Left lung (tissue), 10 donors: ENCODE data around the gene SCAMP5. TPM values are rescaled to one million over a fixed set of nuclear protein-coding genes. Genes with fewer than 3 reads are reported as not detected.

Source experiments
- ATAC-seq: fragments of 200-7000 bp; cut with Tn5 transposase; one replicate; pipeline ENCODE4 v1.9.1; 2020; ENCODE audit warnings: moderate library complexity
- DNase-seq, 4 donors: peaks; one replicate each; pipeline ENCODE4 v3.0.0-alpha.2; 2013 to 2020
- H3K27ac ChIP-seq, 2 donors: fragments of 200-600 bp; sonication (generic) in 1 of 2; one replicate each; pipeline versions ENCODE4 v1.5.0 to v1.8.0; 2020 to 2021
- H3K27me3 ChIP-seq, 2 donors: fragments of 200-600 bp; sonication (generic) in 1 of 2; one replicate each; pipeline versions ENCODE4 v1.5.0 to v1.8.0; 2020 to 2021
- H3K36me3 ChIP-seq, 2 donors: fragments of 200-600 bp; sonication (generic) in 1 of 2; one replicate each; pipeline versions ENCODE4 v1.5.0 to v1.8.0; 2020 to 2021
- H3K4me1 ChIP-seq, 2 donors: fragments of 200-600 bp; one replicate each; pipeline ENCODE4 v1.8.0; 2021
- H3K4me3 ChIP-seq, 2 donors: fragments of 200-600 bp; sonication (generic) in 1 of 2; one replicate each; pipeline versions ENCODE4 v1.5.0 to v1.8.0; 2020 to 2021; ENCODE audit warnings: mild to moderate bottlenecking in 1 of 2
- H3K9me3 ChIP-seq, 2 donors: fragments of 200-600 bp; sonication (generic) in 1 of 2; one replicate each; pipeline versions ENCODE4 v1.5.0 to v1.8.0; 2020 to 2021
- intact Hi-C, 2 donors: fragments of 100-400 bp; cut with DNase I; formaldehyde crosslinking; loops; one replicate each; pipeline versions ENCODE4 v1.11.2 to v1.14.2; 2022
- polyA plus RNA-seq, 6 donors: library from polyadenylated mRNA; unstranded; fragments of 120-200 nt; gene quantifications; one replicate each; pipeline ENCODE4 v1.2.1, GENCODE V29; 2013; ENCODE audit not compliant: insufficient read length in 6 of 6
- total RNA-seq, 2 donors: library from RNA; stranded (reverse); fragmentation: NEBNext Ultra II Directional; extraction: Animal tissue kit (Norgen Biotek cat#: 25700); gene quantifications; one replicate each; pipeline ENCODE4 v1.2.1, GENCODE V29; 2021
- TF ChIP-seq, protein P1 (sequence below), 2 donors: fragments of 200-600 bp; sonication (generic) in 1 of 2; IDR thresholded peaks; one replicate each; pipeline versions ENCODE4 v1.5.0 to v1.8.0; 2021; ENCODE audit warnings: antibody characterized with exemption in 2 of 2
- donor health status: DM: no; HTN: yes; CAD: no.
- donor health status: DM: no; HTN: no; CAD: no.

Gene SCAMP5
- total and polyA plus RNA-seq, 8 donors: 1.9 to 31.3 (median 13.8) TPM

DNA sequence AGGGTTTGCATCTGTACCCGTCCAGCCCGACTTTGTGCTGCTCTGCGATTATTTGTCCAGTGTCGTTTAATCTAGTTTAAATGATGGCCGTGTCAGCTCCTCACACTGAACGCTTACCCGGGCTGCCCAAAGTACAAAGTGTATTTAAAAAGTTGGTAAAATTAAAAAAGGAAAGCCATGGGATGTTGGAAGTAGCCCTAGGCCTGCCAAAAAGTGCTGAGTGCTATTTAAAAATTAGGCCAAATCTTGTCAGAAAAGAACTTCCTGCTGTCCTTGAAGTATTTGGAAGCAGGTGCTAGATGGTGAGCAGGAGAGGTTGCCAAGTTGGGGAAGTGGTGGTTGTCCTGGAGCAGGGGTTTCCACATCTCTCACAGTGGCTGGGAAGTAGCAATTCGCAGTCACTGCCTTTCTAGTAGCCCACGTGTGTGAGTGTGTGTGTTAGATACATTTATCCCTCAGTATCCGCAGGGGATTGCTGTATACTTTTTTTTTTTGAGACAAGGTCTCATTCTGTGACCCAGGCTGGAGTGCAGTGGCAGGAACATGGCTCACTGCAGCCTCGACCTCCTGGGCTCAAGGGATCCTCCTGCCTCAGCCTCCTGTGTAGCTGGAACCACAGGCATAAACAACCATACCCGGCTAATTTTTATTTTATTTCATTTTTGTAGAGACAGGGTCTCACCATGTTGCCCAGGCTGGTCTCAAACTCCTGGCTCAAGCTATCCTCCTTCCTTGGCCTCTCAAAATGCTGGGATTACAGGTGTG lies 28.7 kb downstream of the SCAMP5 start:
- Histone ChIP-seq H3K27ac (peak overlapping the region; percentile 86 to 89), H3K27me3 (no peaks in the 10 kb centered on the region), H3K4me3 (peak overlapping the region; percentile 82 to 86), H3K9me3 (no peaks in the 10 kb centered on the region), H3K4me1 (peaks cover 14 to 30% of the 10 kb centered on the region in 2 donors), H3K36me3 (peaks cover 0 to 3% of the 10 kb centered on the region in 2 donors)
- TF ChIP-seq, protein P1, sequence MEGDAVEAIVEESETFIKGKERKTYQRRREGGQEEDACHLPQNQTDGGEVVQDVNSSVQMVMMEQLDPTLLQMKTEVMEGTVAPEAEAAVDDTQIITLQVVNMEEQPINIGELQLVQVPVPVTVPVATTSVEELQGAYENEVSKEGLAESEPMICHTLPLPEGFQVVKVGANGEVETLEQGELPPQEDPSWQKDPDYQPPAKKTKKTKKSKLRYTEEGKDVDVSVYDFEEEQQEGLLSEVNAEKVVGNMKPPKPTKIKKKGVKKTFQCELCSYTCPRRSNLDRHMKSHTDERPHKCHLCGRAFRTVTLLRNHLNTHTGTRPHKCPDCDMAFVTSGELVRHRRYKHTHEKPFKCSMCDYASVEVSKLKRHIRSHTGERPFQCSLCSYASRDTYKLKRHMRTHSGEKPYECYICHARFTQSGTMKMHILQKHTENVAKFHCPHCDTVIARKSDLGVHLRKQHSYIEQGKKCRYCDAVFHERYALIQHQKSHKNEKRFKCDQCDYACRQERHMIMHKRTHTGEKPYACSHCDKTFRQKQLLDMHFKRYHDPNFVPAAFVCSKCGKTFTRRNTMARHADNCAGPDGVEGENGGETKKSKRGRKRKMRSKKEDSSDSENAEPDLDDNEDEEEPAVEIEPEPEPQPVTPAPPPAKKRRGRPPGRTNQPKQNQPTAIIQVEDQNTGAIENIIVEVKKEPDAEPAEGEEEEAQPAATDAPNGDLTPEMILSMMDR (IDR thresholded peaks at IDR 0.05): no peak
- ATAC-seq: peak; percentile 67
- intact Hi-C loops: no loop called here
- DNase-seq: no peak

DNA sequence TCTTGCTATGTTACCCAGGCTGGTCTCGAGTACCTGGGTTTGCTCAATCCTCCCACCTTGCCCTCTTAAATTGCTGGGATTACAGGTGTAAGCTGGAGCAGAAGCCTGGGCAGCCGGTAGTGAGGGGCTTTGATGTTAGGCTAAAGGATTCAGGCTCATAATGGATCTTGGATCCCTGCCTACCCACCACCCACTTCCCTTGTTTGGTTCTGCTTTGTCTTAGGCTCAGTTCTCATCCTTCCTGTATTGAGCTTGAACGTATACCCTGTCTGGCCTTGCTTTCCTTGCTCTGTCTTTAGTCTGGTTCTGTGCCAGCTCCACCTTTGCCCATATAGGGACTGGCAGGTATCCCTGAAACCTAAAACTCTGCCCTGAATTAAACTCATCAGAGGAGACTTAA lies 29.7 kb downstream of the SCAMP5 start:
- ATAC-seq (no peak), DNase-seq (no peak)
- peaks cover 24 to 41% of the 10 kb centered on the region in 2 donors for H3K4me1 ChIP-seq
- H3K4me3 ChIP-seq: no peak overlapping the region
- no peaks in the 10 kb centered on the region for H3K9me3 ChIP-seq
- H3K27ac ChIP-seq: peak overlapping the region in 1 of 2 donors; percentile 28
- H3K36me3 ChIP-seq: peaks cover 0 to 3% of the 10 kb centered on the region in 2 donors
- H3K27me3 ChIP-seq: no peaks in the 10 kb centered on the region
- intact Hi-C loops: no loop called here
- TF ChIP-seq, protein P1 (IDR thresholded peaks at IDR 0.05): no peak

DNA sequence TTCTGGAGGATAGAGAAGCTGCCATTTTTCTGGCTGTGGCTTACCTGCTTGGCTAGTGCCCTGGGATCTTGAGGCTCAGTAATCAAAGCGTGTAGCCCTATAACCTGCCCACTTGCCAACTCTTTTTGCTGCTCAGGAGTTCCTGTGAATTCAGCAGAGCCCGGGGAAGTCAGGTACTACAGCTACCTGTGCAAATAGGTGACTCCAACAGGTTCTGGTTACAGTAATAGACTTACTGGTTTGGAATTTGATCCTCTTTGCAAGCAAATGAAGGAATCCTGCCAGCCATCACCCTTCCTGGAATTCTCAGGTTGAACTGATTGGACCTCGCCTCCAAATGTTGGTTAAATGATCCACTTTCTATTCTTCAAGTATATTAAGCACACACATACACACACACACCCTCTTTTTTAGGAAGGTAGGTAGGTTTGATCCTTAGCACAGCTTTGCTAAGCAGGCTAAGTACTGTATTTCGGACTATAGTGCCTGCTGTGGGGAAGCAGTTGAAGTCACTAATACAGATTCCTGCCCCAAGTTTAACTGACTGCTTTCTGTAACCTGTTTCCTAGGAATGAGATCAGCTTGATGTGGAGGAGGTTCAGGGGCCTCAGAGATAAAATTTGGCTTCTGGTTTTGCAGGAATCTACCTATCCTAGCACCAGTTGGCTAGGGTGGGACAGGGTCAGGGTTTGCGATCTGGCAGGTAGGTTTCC lies 30.3 kb downstream of the SCAMP5 start:
- no peak for DNase-seq
- Histone ChIP-seq H3K27ac (peak overlapping the region in 1 of 2 donors; percentile 28), H3K27me3 (no peaks in the 10 kb centered on the region), H3K4me3 (no peak overlapping the region), H3K4me1 (peaks cover 29 to 46% of the 10 kb centered on the region in 2 donors), H3K9me3 (no peaks in the 10 kb centered on the region), H3K36me3 (peaks cover 0 to 3% of the 10 kb centered on the region in 2 donors)
- intact Hi-C loops: no loop called here
- ATAC-seq: no peak
- TF ChIP-seq, protein P1 (IDR thresholded peaks at IDR 0.05): no peak

DNA sequence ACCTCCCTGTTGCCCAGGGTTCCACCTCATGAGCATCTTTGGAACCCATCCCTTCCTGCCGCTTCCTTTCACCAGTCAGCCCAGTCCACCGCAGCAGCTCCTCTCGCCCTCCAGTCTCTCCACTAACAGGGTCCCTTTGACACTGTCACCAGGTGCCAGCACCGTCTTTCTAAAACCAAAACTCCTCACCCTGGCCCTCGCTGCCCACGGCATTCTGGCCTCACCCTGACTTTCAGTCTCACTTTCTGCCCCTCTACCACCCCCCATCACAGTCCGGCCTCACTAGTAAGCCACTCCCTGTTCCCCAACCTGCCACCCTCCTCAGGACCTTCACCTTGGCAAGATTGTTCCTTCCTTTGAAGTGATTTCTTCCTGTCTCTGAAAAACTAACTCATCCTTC lies 32.2 kb downstream of the SCAMP5 start:
- Histone ChIP-seq H3K4me1 (peaks cover 34 to 65% of the 10 kb centered on the region in 2 donors), H3K9me3 (no peaks in the 10 kb centered on the region), H3K27ac (no peak overlapping the region), H3K4me3 (no peak overlapping the region), H3K27me3 (no peaks in the 10 kb centered on the region), H3K36me3 (peaks cover 0 to 3% of the 10 kb centered on the region in 2 donors)
- intact Hi-C loops: no loop called here
- DNase-seq (no peak), ATAC-seq (no peak)
- TF ChIP-seq, protein P1 (IDR thresholded peaks at IDR 0.05): no peak

DNA sequence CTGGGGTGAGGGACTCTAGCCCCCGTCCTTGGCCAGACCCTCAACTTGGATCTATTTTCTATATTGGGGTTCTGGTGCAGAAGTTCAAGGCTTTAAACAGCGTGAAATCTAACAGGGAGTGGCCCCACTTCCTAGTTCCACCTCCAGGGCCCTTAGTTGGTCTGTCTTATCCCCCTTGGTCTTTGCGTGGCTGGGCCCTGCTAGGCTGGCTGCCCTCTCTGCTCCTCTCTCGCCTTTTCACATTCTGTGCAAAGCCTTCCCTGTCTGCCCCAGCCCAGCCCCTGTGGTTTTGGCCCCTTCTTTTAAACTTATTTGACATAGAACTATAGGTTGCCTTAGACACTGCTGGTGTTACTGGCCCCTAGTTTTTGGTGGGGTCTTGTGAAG lies 33.6 kb downstream of the SCAMP5 start:
- Histone ChIP-seq H3K27ac (peak overlapping the region; percentile 79 to 83), H3K27me3 (no peaks in the 10 kb centered on the region), H3K9me3 (no peaks in the 10 kb centered on the region), H3K4me1 (peaks cover 34 to 63% of the 10 kb centered on the region in 2 donors), H3K36me3 (peaks cover 0 to 3% of the 10 kb centered on the region in 2 donors), H3K4me3 (no peak overlapping the region)
- intact Hi-C loops: loop anchor here in 1 of 2 donors (2.0 kb wide), 1 partner anchor 176 kb away; no protein-coding TSS in a partner anchor
- DNase-seq (no peak), ATAC-seq (no peak)
- TF ChIP-seq, protein P1 (IDR thresholded peaks at IDR 0.05): no peak
